ENCODE results near the gene MGAT2.

The MGAT2 gene

DNA sequence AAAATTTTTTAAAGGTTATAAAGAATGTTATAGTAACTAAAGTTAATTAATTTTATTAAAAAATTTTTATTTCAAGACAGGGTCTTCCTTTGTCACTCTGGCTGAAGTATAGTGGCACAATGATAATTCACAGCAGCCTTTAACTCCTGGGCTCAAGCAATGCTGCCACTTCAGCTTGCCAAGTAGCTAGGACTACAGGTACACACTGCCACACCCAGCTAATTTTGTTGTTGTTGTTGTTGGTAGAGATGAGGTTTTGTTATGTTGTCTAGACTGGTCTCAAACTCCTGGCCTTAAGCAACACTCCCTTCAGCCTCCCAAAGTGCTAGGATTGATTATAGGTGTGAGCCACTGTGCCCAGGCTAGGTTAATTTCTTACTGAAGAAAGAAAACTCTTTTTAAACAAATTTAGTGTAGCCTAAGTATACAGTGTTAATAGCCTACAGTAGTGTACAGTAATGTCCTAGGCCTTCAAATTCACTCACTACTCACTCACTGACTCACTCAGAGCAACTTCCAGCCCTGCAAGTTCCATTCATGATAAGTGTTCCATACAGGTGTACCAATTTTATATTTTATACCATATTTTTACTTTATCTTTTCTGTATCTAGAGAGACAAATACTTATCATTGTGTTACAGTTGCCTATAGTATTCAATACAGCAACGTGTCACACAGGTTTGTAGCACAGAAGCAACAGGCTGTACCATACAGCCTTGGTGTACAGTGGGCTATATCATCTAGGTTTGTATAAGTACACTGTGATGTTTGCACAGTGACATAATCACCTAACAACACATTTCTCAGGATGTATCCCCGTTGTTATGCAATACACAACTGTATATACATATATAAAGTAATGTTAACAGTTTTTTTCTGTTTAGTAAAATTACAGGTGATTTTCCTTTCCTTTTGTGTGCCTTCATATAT, 39.2 kb downstream of the MGAT2 start:
- no peak for DNase-seq

- no peak for DNase-seq
Measured at GRCh38 chr14:49670475-49670874, 49.9 kb downstream of the MGAT2 start.

Data from NCI-H2107 (cell line).